Parathyroid adenoma (tissue), 2 donors: ENCODE measurements around the gene EP400.

Source experiments
- H2AFZ ChIP-seq: fragments of 300-600 bp; sonication (generic); one replicate; pipeline ENCODE4 v1.7.0; 2017; ENCODE audit warnings: antibody characterized with exemption, mild to moderate bottlenecking
- H3K27ac ChIP-seq: fragments of 300-600 bp; sonication (generic); one replicate; pipeline ENCODE4 v1.7.0; 2017
- H3K27me3 ChIP-seq: fragments of 300-600 bp; sonication (generic); one replicate; pipeline ENCODE4 v1.7.0; 2017; ENCODE audit warnings: low read length; ENCODE audit not compliant: control insufficient read depth, insufficient read depth
- H3K36me3 ChIP-seq: fragments of 300-600 bp; sonication (generic); one replicate; pipeline ENCODE4 v1.7.0; 2017; ENCODE audit warnings: low read length; ENCODE audit not compliant: control insufficient read depth, insufficient read depth
- H3K4me1 ChIP-seq: fragments of 300-600 bp; sonication (generic); one replicate; pipeline ENCODE4 v1.7.0; 2017; ENCODE audit warnings: control low read depth
- H3K4me2 ChIP-seq: fragments of 300-600 bp; sonication (generic); one replicate; pipeline ENCODE4 v1.7.0; 2017; ENCODE audit warnings: low read length
- H3K4me3 ChIP-seq: fragments of 300-600 bp; sonication (generic); one replicate; pipeline ENCODE4 v1.7.0; 2017; ENCODE audit warnings: low read depth, low read length
- H3K79me2 ChIP-seq: fragments of 300-600 bp; sonication (generic); one replicate; pipeline ENCODE4 v1.7.0; 2017; ENCODE audit warnings: control low read depth
- H3K9ac ChIP-seq: fragments of 300-600 bp; sonication (generic); one replicate; pipeline ENCODE4 v1.7.0; 2017; ENCODE audit warnings: mild to moderate bottlenecking
- H3K9me3 ChIP-seq: fragments of 300-600 bp; sonication (generic); one replicate; pipeline ENCODE4 v1.7.0; 2017; ENCODE audit warnings: low read length; ENCODE audit not compliant: control insufficient read depth
- CTCF ChIP-seq: fragments of 300-600 bp; sonication (generic); IDR thresholded peaks from one replicate; pipeline ENCODE4 v1.7.0; 2017; ENCODE audit warnings: antibody characterized with exemption, mild to moderate bottlenecking
- donor health status: primary hyperparathyroidism.

EP400 gene

DNA sequence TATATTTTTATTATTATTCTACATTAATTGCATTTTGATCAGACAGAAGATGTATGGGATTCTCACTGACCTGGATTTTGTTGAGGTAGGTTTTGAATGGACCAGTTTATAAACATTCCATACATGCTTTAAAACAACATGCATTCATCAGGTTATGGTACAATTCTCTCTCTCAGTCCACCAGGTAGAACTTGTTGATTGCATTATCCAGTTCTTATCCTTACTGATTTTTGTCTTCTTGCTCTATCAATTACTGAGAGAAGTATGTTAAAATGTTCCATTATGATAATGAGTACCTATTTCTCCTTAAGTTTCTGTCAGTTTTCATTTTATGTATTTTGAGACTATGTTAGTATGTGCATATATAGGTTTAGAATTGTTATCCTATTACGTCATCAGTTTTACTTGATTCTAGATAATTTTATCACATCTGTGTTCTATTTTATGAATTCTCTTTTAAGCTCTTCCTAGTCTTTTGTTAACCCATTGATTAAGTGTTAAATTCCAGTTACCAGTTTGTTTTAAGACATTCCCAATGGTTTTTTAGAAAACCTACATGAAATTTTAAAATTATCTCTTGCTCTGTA, 50.6 kb downstream of the EP400 start:
- Histone ChIP-seq H3K27ac (no peak overlapping the region), H3K4me2 (no peak overlapping the region), H3K9ac (no peak overlapping the region), H3K36me3 (no peaks in the 10 kb centered on the region), H3K27me3 (no peaks in the 10 kb centered on the region), H3K4me1 (no peaks in the 10 kb centered on the region), H3K79me2 (peaks cover 3% of the 10 kb centered on the region), H3K9me3 (no peaks in the 10 kb centered on the region), H2AFZ (no peak overlapping the region), H3K4me3 (no peak overlapping the region)
- TF ChIP-seq CTCF: no peak

GRCh38 chr12:132003846-132004245, 54.1 kb downstream of the EP400 start:
- Histone ChIP-seq H3K4me2 (no peak overlapping the region), H3K27ac (no peak overlapping the region), H3K4me3 (no peak overlapping the region), H3K9me3 (no peaks in the 10 kb centered on the region), H3K79me2 (peaks cover 6% of the 10 kb centered on the region), H3K27me3 (no peaks in the 10 kb centered on the region), H3K9ac (no peak overlapping the region), H3K36me3 (no peaks in the 10 kb centered on the region), H2AFZ (no peak overlapping the region), H3K4me1 (no peaks in the 10 kb centered on the region)
- no peak for TF ChIP-seq CTCF

DNA sequence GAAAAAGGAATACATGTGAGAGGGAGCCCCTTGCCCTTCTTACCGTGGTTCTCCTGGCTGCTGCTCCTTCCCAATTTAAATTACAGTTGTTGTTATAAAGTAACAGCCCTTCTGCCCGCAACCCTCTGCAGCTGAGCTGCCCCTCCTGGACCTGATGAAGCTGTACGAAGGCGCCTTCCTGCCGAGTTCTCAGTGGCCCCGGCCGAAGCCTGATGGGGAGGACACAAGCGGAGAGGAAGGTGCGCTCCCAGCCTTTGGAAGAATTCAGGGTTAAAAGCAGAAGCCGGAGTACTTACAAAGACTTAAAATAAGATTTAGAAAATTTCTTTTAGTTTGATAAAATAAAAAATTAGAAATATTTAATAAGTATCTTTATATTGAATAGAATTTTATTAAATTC, 55.2 kb downstream of the EP400 start:
- Histone ChIP-seq H3K9me3 (no peaks in the 10 kb centered on the region), H3K36me3 (no peaks in the 10 kb centered on the region), H2AFZ (no peak overlapping the region), H3K9ac (no peak overlapping the region), H3K27me3 (no peaks in the 10 kb centered on the region), H3K4me1 (no peaks in the 10 kb centered on the region), H3K27ac (no peak overlapping the region), H3K79me2 (peaks cover 6% of the 10 kb centered on the region), H3K4me3 (no peak overlapping the region), H3K4me2 (no peak overlapping the region)
- no peak for TF ChIP-seq CTCF

- TF ChIP-seq CTCF: no peak
- Histone ChIP-seq H3K4me2 (no peak overlapping the region), H3K27me3 (no peaks in the 10 kb centered on the region), H3K36me3 (no peaks in the 10 kb centered on the region), H2AFZ (no peak overlapping the region), H3K4me3 (no peak overlapping the region), H3K27ac (no peak overlapping the region), H3K79me2 (peaks cover 6% of the 10 kb centered on the region), H3K9me3 (no peaks in the 10 kb centered on the region), H3K9ac (no peak overlapping the region), H3K4me1 (no peaks in the 10 kb centered on the region)
Observed at GRCh38 chr12:132006056-132006680, 56.4 kb downstream of the EP400 start.

DNA sequence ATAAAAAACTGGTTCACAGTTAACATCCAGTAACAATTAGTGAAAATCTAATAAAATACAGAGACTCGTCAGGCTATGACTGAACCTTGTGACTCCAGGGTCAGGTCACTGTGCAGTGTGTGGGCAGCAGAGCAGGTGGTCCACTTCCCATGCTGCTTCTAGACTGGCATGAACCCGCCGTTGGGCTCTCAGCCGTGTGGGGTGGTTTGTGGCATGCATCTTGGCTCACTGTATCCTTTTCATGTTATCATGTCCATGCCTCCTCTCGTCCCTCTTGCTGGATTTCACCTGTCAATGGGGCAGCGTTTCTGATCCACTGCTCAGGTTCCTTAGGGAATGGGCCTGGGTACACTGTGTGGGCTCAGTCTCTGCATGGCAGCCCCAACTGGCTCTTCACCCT, 57.3 kb downstream of the EP400 start:
- no peak overlapping the region for H3K9ac ChIP-seq
- H3K4me2 ChIP-seq: no peak overlapping the region
- no peak overlapping the region for H2AFZ ChIP-seq
- no peak overlapping the region for H3K27ac ChIP-seq
- no peaks in the 10 kb centered on the region for H3K4me1 ChIP-seq
- H3K27me3 ChIP-seq: no peaks in the 10 kb centered on the region
- H3K4me3 ChIP-seq: no peak overlapping the region
- H3K36me3 ChIP-seq: no peaks in the 10 kb centered on the region
- no peak for TF ChIP-seq CTCF
- H3K79me2 ChIP-seq: peaks cover 6% of the 10 kb centered on the region
- H3K9me3 ChIP-seq: no peaks in the 10 kb centered on the region
